Neutrophil (primary cell): ENCODE data around the gene DCAF11.

Experiments
- H3K27ac ChIP-seq: fragments of 200-600 bp; sonication (generic); 2 replicates; pipeline ENCODE4 v1.5.1; 2016; ENCODE audit warnings: mild to moderate bottlenecking, moderate library complexity
- H3K27me3 ChIP-seq: fragments of 200-600 bp; sonication (generic); 2 replicates; pipeline ENCODE4 v1.6.0; 2016; ENCODE audit warnings: mild to moderate bottlenecking
- H3K36me3 ChIP-seq: fragments of 200-600 bp; sonication (generic); 2 replicates; pipeline ENCODE4 v1.5.1; 2017
- H3K4me1 ChIP-seq, 2 experiments: fragments of 200-600 bp in 1 of 2; sonication (generic) in 1 of 2; 1 replicate in 1 of 2; 2 replicates in 1 of 2; pipeline versions ENCODE4 v1.5.1 to v1.6.1; 2013 to 2016; ENCODE audit warnings: low read depth in 1 of 2, low read length in 1 of 2, mild to moderate bottlenecking in 1 of 2, moderate library complexity in 1 of 2; ENCODE audit not compliant: control insufficient read depth in 1 of 2, insufficient read depth in 1 of 2
- H3K4me3 ChIP-seq, 2 experiments: fragments of 200-600 bp in 1 of 2; sonication (generic) in 1 of 2; 1 replicate in 1 of 2; 2 replicates in 1 of 2; pipeline ENCODE4 v1.5.1; 2013 to 2016; ENCODE audit warnings: low read depth in 1 of 2, low read length in 1 of 2, mild to moderate bottlenecking in 1 of 2, moderate library complexity in 1 of 2
- H3K9me3 ChIP-seq: fragments of 200-600 bp; sonication (generic); 2 replicates; pipeline ENCODE4 v1.5.1; 2016
- CTCF ChIP-seq: fragments of 200-600 bp; sonication (generic); IDR thresholded peaks from 2 replicates; pipeline ENCODE4 v1.5.1; 2016; ENCODE audit warnings: antibody characterized with exemption

DCAF11 gene

GRCh38 chr14:24127673-24128072 lies 13.1 kb downstream of the DCAF11 start:
- H3K27me3 ChIP-seq, result no peaks in the 10 kb centered on the region
- no peaks in the 10 kb centered on the region for H3K4me1 ChIP-seq
- no peak overlapping the region for H3K27ac ChIP-seq
- no peak for TF ChIP-seq CTCF
- H3K9me3 ChIP-seq, result no peaks in the 10 kb centered on the region
- no peak overlapping the region for H3K4me3 ChIP-seq
- peaks cover 49% of the 10 kb centered on the region for H3K36me3 ChIP-seq

DNA sequence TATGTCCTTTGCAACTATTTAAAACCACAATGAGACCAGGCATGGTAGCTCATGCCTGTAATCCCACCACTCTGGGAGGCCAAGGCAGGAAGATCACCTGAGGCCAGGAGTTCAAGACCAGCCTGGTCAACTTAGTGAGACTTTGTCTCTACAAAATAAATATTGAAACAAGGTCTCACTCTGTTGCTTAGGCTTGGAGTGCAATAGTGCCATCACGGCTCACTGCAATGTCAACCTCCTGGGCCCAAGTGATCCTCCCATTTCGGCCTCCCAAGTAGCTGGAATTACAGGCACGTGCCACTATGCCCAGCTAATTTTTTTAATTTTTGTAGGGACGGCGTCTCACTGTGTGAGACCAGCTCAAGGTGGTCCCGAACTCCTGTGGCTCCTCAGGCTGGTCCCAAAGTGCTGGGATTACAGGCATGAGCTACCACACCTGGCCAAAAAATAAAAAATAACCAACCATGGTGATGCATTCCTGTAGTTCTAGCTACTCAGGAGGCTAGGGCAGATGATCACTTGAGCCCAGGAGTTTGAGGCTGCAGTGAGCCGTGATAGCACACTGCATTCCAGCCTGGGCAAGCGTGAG lies 14.9 kb downstream of the DCAF11 start:
- peaks cover 30% of the 10 kb centered on the region for H3K36me3 ChIP-seq
- no peak overlapping the region for H3K4me3 ChIP-seq
- no peaks in the 10 kb centered on the region for H3K27me3 ChIP-seq
- no peaks in the 10 kb centered on the region for H3K4me1 ChIP-seq
- H3K9me3 ChIP-seq, result no peaks in the 10 kb centered on the region
- H3K27ac ChIP-seq, result no peak overlapping the region
- TF ChIP-seq CTCF, result no peak

- Histone ChIP-seq H3K36me3 (peaks cover 22% of the 10 kb centered on the region), H3K9me3 (no peaks in the 10 kb centered on the region), H3K27me3 (no peaks in the 10 kb centered on the region), H3K4me3 (no peak within 1 kb of the TSS), H3K4me1 (peaks cover 3% of the 10 kb centered on the region in 2 experiments), H3K27ac (no peak within 1 kb of the TSS)
- TF ChIP-seq CTCF, result no peak
Measured at GRCh38 chr14:24130380-24130716, 15.8 kb downstream of the DCAF11 start, which contains the start of gene FITM1. TSS of gene FITM1 (plus strand) at chr14:24130659. CDS start at chr14:24131564, 905 bp downstream.

- Histone ChIP-seq H3K27me3 (no peaks in the 10 kb centered on the region), H3K27ac (no peak overlapping the region), H3K36me3 (peaks cover 16% of the 10 kb centered on the region), H3K4me1 (peaks cover 7 to 8% of the 10 kb centered on the region in 2 experiments), H3K4me3 (no peak overlapping the region), H3K9me3 (no peaks in the 10 kb centered on the region)
- no peak for TF ChIP-seq CTCF
Measured at GRCh38 chr14:24130717-24131548, 16.4 kb downstream of the DCAF11 start.

- Histone ChIP-seq H3K9me3 (no peaks in the 10 kb centered on the region), H3K27me3 (no peaks in the 10 kb centered on the region), H3K4me1 (peaks cover 9 to 12% of the 10 kb centered on the region in 2 experiments), H3K27ac (no peak overlapping the region), H3K36me3 (peaks cover 14% of the 10 kb centered on the region), H3K4me3 (no peak overlapping the region)
- no peak for TF ChIP-seq CTCF
Measured at GRCh38 chr14:24131549-24131966, 17.0 kb downstream of the DCAF11 start.
